Activated T-cell treated with anti-CD3 and anti-CD28 coated beads, Interleukin-2, amount 50 U/mL, for 72 hours (primary cell): ENCODE measurements around the gene NDUFB8. TPM values are rescaled to one million over a fixed set of nuclear protein-coding genes. Genes with fewer than 3 reads are reported as not detected.

Experiments
- total RNA-seq, 2 donors: library from RNA; stranded (reverse); gene quantifications; one replicate each; pipeline ENCODE4 v1.2.3, GENCODE V29; 2022

NDUFB8 gene
- total RNA-seq, 2 donors from 2014 or later: 327 to 390 TPM

Other genes with a start within 250 kb of the NDUFB8 start
- 100 to 1,000 TPM in 1 of 2 donors, 10 to 100 TPM in 1; 78.9 to 110 TPM for gene BLOC1S2, start 243.2 kb downstream of the NDUFB8 start, total RNA-seq
- gene PKD2L1, start 199.6 kb downstream of the NDUFB8 start, total RNA-seq: under 1 TPM; 0.30 to 0.60 TPM
- 10 to 100 TPM; 79.5 to 90.4 TPM for gene SCD, start 182.6 kb downstream of the NDUFB8 start, total RNA-seq
- under 1 TPM; 0.14 to 0.22 TPM for gene WNT8B, start 66.9 kb downstream of the NDUFB8 start, total RNA-seq
- 100 to 1,000 TPM in 1 of 2 donors, 10 to 100 TPM in 1; 76.5 to 106 TPM for gene SEC31B, start 10.0 kb downstream of the NDUFB8 start, total RNA-seq
- 10 to 100 TPM; 52.8 to 55.1 TPM for gene HIF1AN, start 6.1 kb upstream of the NDUFB8 start, total RNA-seq
- under 1 TPM; 0.38 to 0.90 TPM for gene PAX2, start 215.7 kb upstream of the NDUFB8 start, total RNA-seq